K562 (cell line): ENCODE data around the gene TELO2. TPM values are rescaled to one million over a fixed set of nuclear protein-coding genes. Genes with fewer than 3 reads are reported as not detected.

Source experiments
- HDAC3 ChIP-seq: fragments of 450-650 bp; IDR thresholded peaks from 2 replicates; pipeline ENCODE4 v1.6.1; 2018; ENCODE audit warnings: borderline replicate concordance, mild to moderate bottlenecking, moderate library complexity; ENCODE audit not compliant: partially characterized antibody
- polyA plus RNA-seq, 8 experiments: library from polyadenylated mRNA; depleted of rRNA in 4 of 8; stranded (reverse) in 5 of 8; unstranded in 3 of 8; fragments of >200 nt; fragmentation: Nextera tagmentation in 2 of 8; fragmentation: Illumina TruSeq in 1 of 8; extraction: Ambion mirVana in 2 of 8; extraction: Trizol in 1 of 8; gene quantifications; 2 replicates each; pipeline versions ENCODE4 v1.2.1 to v1.2.3, GENCODE V29; 2011 to 2014; ENCODE audit warnings: inconsistent platforms in 1 of 8, missing spikeins in 1 of 8
- total RNA-seq, 7 experiments: library from RNA; depleted of rRNA in 6 of 7; stranded (reverse); fragments of >200 nt in 6 of 7; fragmentation: Illumina TruSeq in 2 of 7; extraction: Trizol in 2 of 7; gene quantifications; 2 replicates each; pipeline versions ENCODE4 v1.2.1 to v1.2.3, GENCODE V29; 2011 to 2021; ENCODE audit warnings: low replicate concordance in 1 of 7
- TF ChIP-seq, protein P1 (sequence below): fragments of 450-650 bp; IDR thresholded peaks from 2 replicates; pipeline ENCODE4 v1.6.1; 2016; ENCODE audit warnings: mild to moderate bottlenecking, moderate library complexity

Gene TELO2
- total and polyA plus RNA-seq, 9 of the 15 experiments (the other 6 are each of a cell fraction or from before 2014, with no cell fraction given): 0.51 to 91.8 (median 14.5) TPM

DNA sequence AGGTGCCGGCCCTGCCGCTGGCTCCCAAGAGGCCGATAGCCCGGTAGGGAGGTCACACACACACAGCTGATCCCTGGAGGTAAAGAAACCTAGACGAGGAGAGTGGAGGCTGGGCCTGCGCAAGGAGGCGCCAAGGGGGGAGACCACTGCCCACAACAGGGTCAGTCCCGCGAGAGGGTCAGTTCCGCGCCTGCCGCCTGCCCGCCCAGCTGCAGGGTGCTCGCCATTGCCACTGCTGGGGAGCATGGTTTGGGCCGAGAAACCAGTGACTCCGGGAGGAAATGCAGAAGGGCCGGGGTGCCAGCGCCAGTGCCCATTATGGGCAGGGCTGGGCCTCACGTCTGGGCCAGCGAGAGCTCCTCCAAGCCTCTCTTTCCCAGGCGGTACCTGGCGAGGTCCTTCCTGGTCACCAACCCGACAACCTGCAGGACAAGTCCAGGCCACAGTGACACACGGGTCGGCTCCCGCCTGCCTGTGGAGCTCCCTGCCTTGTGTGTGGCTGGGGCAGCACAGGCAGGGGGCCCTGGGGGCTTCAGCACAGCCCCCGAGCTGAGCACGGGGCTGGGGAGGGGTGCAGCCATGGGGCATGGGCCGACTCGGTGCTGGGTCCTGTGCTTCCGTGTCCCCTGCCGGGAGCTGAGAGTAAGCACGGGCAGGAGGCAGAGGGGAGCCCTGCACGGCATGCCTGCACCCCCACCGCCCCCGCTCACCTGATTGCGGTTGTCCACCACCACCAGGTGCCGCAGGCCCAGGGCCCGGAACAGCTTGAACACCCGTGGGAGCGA, 46.7 kb upstream of the TELO2 start (continued):
- TF ChIP-seq, protein P1, sequence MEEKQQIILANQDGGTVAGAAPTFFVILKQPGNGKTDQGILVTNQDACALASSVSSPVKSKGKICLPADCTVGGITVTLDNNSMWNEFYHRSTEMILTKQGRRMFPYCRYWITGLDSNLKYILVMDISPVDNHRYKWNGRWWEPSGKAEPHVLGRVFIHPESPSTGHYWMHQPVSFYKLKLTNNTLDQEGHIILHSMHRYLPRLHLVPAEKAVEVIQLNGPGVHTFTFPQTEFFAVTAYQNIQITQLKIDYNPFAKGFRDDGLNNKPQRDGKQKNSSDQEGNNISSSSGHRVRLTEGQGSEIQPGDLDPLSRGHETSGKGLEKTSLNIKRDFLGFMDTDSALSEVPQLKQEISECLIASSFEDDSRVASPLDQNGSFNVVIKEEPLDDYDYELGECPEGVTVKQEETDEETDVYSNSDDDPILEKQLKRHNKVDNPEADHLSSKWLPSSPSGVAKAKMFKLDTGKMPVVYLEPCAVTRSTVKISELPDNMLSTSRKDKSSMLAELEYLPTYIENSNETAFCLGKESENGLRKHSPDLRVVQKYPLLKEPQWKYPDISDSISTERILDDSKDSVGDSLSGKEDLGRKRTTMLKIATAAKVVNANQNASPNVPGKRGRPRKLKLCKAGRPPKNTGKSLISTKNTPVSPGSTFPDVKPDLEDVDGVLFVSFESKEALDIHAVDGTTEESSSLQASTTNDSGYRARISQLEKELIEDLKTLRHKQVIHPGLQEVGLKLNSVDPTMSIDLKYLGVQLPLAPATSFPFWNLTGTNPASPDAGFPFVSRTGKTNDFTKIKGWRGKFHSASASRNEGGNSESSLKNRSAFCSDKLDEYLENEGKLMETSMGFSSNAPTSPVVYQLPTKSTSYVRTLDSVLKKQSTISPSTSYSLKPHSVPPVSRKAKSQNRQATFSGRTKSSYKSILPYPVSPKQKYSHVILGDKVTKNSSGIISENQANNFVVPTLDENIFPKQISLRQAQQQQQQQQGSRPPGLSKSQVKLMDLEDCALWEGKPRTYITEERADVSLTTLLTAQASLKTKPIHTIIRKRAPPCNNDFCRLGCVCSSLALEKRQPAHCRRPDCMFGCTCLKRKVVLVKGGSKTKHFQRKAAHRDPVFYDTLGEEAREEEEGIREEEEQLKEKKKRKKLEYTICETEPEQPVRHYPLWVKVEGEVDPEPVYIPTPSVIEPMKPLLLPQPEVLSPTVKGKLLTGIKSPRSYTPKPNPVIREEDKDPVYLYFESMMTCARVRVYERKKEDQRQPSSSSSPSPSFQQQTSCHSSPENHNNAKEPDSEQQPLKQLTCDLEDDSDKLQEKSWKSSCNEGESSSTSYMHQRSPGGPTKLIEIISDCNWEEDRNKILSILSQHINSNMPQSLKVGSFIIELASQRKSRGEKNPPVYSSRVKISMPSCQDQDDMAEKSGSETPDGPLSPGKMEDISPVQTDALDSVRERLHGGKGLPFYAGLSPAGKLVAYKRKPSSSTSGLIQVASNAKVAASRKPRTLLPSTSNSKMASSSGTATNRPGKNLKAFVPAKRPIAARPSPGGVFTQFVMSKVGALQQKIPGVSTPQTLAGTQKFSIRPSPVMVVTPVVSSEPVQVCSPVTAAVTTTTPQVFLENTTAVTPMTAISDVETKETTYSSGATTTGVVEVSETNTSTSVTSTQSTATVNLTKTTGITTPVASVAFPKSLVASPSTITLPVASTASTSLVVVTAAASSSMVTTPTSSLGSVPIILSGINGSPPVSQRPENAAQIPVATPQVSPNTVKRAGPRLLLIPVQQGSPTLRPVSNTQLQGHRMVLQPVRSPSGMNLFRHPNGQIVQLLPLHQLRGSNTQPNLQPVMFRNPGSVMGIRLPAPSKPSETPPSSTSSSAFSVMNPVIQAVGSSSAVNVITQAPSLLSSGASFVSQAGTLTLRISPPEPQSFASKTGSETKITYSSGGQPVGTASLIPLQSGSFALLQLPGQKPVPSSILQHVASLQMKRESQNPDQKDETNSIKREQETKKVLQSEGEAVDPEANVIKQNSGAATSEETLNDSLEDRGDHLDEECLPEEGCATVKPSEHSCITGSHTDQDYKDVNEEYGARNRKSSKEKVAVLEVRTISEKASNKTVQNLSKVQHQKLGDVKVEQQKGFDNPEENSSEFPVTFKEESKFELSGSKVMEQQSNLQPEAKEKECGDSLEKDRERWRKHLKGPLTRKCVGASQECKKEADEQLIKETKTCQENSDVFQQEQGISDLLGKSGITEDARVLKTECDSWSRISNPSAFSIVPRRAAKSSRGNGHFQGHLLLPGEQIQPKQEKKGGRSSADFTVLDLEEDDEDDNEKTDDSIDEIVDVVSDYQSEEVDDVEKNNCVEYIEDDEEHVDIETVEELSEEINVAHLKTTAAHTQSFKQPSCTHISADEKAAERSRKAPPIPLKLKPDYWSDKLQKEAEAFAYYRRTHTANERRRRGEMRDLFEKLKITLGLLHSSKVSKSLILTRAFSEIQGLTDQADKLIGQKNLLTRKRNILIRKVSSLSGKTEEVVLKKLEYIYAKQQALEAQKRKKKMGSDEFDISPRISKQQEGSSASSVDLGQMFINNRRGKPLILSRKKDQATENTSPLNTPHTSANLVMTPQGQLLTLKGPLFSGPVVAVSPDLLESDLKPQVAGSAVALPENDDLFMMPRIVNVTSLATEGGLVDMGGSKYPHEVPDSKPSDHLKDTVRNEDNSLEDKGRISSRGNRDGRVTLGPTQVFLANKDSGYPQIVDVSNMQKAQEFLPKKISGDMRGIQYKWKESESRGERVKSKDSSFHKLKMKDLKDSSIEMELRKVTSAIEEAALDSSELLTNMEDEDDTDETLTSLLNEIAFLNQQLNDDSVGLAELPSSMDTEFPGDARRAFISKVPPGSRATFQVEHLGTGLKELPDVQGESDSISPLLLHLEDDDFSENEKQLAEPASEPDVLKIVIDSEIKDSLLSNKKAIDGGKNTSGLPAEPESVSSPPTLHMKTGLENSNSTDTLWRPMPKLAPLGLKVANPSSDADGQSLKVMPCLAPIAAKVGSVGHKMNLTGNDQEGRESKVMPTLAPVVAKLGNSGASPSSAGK: no peak
- no peak for TF ChIP-seq HDAC3
